Bone marrow (tissue), 2 donors: ENCODE results near the gene MBOAT7.
"Not testable (repeated sequence)": the region's sequence is repeated elsewhere in the genome, so short reads cannot be mapped to it uniquely, and the experiment has no call there.

Source experiments
- DNase-seq, 2 donors: peaks; one replicate each; lab custom pipeline; 2025; lab: John Stamatoyannopoulos, UW

MBOAT7 gene

GRCh38 chr19:54189145-54189734, at the start of gene MBOAT7:
MBOAT7 (minus strand) TSS chr19:54189580; CDS start chr19:54188508, 1,072 bp downstream.
- DNase-seq = peak in 1 of 2 donors; percentile 99

GRCh38 chr19:54233941-54234340, 44.6 kb upstream of the MBOAT7 start:
- DNase-seq = no peak

- DNase-seq = peak; percentile 61 to 75
These were observed 41.9 kb upstream of the MBOAT7 start for GRCh38 chr19:54231077-54231931.

DNA sequence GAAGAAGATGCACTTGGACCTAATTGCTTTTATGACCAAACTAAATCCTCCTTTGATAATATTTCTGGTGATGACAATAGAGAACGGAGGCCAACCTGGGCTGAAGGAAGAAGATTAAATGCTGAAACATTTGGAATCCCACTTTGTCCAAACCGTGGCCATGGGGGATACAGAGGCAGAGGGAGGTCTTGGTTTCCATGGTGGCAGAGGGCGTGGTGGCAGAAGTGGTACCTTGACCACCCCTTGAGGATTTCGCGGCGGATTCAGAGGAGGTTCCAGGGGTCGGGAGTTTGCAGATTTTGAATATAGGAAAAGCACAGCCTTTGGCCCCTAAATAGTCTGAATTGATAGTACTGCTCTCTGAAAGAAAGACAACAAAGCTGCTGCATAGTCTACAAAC, 40.7 kb upstream of the MBOAT7 start:
- DNase-seq = no peak

DNA sequence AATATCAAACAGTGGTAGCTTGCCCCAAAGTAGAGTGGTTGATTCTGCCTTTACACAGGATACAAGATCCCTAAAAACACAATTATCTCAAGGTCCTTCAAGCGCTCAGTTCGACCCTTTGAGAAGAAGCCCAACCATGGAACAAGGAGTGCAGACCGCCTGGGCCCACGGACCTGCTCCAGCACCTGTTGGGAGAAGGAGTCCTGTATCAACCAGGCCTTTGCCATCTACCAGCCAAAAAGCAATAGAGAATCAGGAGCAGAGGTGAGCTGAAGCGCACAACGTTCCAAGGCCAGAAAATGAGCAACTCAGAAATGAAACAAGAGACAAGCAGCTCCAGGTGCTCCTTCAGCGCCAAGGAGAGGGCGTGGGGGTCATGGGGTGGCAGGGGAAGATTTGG, 39.8 kb upstream of the MBOAT7 start:
- no peak for DNase-seq

GRCh38 chr19:54224619-54225018, 35.2 kb upstream of the MBOAT7 start:
- not testable (repeated sequence) for DNase-seq

- DNase-seq = not testable (repeated sequence)
These were observed 34.5 kb upstream of the MBOAT7 start for GRCh38 chr19:54223937-54224281.

GRCh38 chr19:54223277-54223936, 34.0 kb upstream of the MBOAT7 start:
- not testable (repeated sequence) for DNase-seq

GRCh38 chr19:54222474-54223276, 33.3 kb upstream of the MBOAT7 start, which contains the start of gene LILRB3:
LILRB3 (minus strand) TSS chr19:54223007; CDS start chr19:54222976, 31 bp downstream.
- peak in 1 of 2 donors; percentile 60 for DNase-seq

DNA sequence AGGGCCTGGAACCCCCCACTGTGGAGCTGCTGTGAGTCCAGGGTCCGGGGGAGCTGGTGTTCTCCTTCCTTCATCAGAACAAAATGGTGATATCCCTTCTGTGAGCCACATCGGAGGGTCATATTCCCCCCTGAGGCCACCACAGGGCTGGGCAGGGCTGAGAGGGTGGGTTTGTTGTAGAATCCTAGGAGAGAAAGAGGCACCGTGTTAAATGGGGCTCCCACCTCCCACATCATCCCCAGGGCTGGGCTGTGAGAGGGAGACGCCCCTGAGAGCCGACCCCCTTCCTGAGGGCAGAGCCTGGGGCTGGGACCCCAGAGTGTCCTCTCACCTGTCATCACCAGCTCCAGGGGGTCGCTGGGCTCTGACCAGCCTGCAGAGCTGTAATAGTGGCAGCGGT, 32.6 kb upstream of the MBOAT7 start:
- DNase-seq = not testable (repeated sequence)

GRCh38 chr19:54219702-54220101, 30.3 kb upstream of the MBOAT7 start:
- DNase-seq = not testable (repeated sequence)

DNA sequence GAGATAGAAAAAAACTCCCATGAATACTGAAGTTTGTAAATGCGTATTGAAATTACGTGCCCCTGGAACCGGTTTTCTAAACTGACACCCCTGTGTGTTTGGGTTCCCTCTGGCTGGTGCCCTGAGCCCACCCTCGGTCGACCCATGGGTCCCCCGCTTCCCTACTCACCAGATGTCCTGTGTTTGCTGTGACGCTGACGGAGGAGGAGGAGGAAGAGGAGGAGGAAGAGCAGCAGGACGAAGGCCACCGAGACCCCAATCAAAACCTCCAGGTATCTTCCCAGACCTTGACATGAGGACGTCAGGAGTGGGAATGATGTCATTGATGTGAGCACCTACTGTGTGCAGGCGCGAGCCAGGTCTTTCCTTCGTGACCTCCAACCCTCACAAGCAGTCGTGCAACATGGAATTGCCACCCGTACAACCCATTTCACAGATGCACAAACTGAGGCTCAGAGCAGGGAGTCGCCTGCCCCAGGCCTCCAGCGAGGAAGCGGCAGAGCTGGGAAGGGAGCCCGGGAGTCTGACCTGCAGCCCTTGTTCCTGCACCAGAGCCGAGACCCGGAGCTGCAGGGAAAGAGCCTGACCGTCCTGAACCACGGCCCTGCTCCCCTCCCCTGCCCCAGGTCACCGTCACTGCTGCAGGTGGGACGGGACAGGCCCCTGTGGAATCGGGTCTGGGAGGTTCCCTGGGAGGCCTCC, 29.7 kb upstream of the MBOAT7 start:
- no peak for DNase-seq

DNA sequence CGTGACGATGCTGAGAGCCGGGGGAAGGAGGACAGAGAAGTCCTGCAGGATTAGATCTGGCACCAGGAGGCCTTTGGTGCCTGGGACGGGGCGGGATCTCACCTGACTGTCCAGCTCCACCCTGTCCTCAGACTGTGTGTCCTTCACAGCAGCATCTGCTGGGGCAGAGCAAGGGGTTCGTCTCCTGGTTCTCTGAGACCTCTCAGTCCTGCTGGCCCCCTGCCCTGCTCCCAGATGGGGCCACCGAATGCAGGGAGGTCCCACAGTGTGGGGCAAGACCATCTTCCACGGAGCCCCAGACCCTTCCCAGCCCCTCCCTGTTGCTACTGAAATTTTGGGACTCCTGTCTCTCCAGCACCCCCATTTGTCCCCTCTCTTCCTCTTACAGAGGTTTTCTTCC, 28.9 kb upstream of the MBOAT7 start:
- no peak for DNase-seq

GRCh38 chr19:54217517-54218247, 28.3 kb upstream of the MBOAT7 start:
- DNase-seq = not testable (repeated sequence)

- no peak for DNase-seq
These were observed 27.5 kb upstream of the MBOAT7 start for GRCh38 chr19:54216869-54217268.

DNA sequence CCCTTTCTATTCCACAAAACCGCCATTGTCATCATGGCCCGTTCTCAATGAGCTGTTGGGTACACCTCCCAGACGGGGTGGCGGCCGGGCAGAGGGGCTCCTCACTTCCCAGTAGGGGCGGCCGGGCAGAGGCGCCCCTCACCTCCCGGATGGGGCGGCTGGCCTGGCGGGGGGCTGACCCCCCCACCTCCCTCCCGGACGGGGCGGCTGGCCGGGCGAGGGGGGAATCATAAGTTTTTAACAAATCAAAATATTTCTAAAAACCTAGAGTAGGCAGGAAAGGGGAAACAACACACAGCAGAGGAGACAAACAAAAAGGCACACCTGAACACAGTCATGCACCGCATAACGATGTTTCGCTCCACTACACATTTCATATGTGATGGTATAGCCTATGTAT, 25.4 kb upstream of the MBOAT7 start:
- not testable (repeated sequence) for DNase-seq

DNA sequence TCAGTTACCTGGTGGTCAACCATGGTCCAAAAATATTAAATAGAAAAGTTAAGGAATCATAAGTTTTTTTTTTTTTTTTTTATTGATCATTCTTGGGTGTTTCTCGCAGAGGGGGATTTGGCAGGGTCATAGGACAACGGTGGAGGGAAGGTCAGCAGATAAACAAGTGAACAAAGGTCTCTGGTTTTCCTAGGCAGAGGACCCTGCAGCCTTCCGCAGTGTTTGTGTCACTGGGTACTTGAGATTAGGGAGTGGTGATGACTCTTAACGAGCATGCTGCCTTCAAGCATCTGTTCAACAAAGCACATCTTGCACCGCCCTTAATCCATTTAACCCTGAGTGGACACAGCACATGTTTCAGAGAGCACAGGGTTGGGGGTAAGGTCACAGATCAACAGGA, 24.8 kb upstream of the MBOAT7 start:
- not testable (repeated sequence) for DNase-seq

- DNase-seq = no peak
These were observed 21.9 kb upstream of the MBOAT7 start for GRCh38 chr19:54211235-54211634.

DNA sequence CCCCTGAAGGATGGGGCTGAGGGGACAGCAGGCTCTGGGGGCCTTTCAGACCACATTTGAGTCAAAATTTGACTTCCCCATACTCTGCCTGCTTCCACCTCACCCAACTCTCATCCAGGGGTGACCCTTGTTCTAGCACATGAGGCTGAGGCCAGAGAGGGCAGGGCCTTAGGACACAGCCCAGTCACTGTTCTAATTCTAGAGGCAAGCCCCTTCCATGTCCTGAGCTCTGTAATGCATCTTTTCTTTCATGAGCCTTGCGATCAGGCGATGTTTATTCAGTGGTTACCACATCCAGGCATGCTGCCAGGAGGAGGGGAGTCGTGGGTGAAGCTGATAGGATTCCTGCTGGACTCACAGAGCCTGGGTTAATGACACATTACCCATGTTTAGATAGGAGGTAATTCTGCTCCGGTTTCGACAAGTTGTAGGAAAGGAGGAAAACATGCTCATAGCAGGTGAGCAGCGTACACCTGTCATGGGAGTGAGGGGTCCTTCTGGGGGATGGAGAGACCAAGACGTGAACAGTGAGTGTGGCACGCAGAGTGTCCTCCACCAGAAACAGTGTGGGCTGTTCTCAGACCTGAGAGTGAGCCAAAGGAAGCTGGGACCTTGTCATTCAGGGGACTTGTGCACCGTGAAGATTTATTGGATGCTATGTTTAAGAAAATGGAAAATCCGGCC, 20.6 kb upstream of the MBOAT7 start:
- DNase-seq = peak; percentile 31 to 50
